Activated CD8-positive, alpha-beta T cell treated with anti-CD3 and anti-CD28 coated beads, Interleukin-2, amount 10 ng/mL, durations not matched to agents 7 days and 5 days (primary cell): ENCODE data around the gene CDAN1. TPM values are rescaled to one million over a fixed set of nuclear protein-coding genes. Genes with fewer than 3 reads are reported as not detected.
A peak's percentile ranks its signal among the peaks of the same experiment; 100 is the strongest.

Source experiments
- ATAC-seq: fragments of 150-1000 bp; cut with Tn5 transposase; one replicate; pipeline ENCODE4 v1.10.0; 2021; ENCODE audit warnings: moderate library complexity
- CTCF ChIA-PET: fragments of 350-600 bp; sonication (Branson Sonifier 250); formaldehyde crosslinking; loops from one replicate; lab custom pipeline; 2021; ENCODE audit warnings: antibody characterized with exemption; lab: Charles Lee
- POLR2A ChIA-PET: fragments of 350-600 bp; sonication (Branson Sonifier 250); formaldehyde crosslinking; loops from one replicate; lab custom pipeline; 2021; ENCODE audit warnings: antibody characterized with exemption; lab: Charles Lee
- DNase-seq: peaks from one replicate; pipeline ENCODE4 v3.0.0-alpha.2; 2020
- H3K27ac Mint-ChIP-seq: one replicate; pipeline ENCODE4 v1.8.0; 2021; ENCODE audit warnings: mild to moderate bottlenecking, mixed read lengths
- H3K27me3 Mint-ChIP-seq: one replicate; pipeline ENCODE4 v1.8.0; 2021; ENCODE audit warnings: low read depth, mixed read lengths
- H3K36me3 Mint-ChIP-seq: one replicate; pipeline ENCODE4 v1.8.0; 2021; ENCODE audit warnings: low read depth, mixed read lengths
- H3K4me1 Mint-ChIP-seq: one replicate; pipeline ENCODE4 v1.8.0; 2021; ENCODE audit warnings: low read depth, mixed read lengths
- H3K4me3 Mint-ChIP-seq: one replicate; pipeline ENCODE4 v1.8.0; 2021; ENCODE audit warnings: mild to moderate bottlenecking, mixed read lengths
- H3K9me3 Mint-ChIP-seq: one replicate; pipeline ENCODE4 v1.8.0; 2022; ENCODE audit warnings: mixed read lengths; ENCODE audit not compliant: insufficient read depth
- total RNA-seq, 2 experiments: library from RNA; stranded (reverse); gene quantifications; one replicate each; pipeline ENCODE4 v1.2.3, GENCODE V29; 2021

Gene CDAN1
- total RNA-seq, 2 experiments from 2014 or later: 21.6 to 25.0 TPM

- H3K27ac Mint-ChIP-seq: no peak overlapping the region
- ATAC-seq (no peak), DNase-seq (no peak)
- H3K36me3 Mint-ChIP-seq: peaks cover 23% of the 10 kb centered on the region
- H3K4me3 Mint-ChIP-seq: no peak overlapping the region
- no peaks in the 10 kb centered on the region for H3K4me1 Mint-ChIP-seq
- ChIA-PET CTCF (no interaction called here), POLR2A (no interaction called here)
- peaks cover 9% of the 10 kb centered on the region for H3K9me3 Mint-ChIP-seq
- H3K27me3 Mint-ChIP-seq: no peaks in the 10 kb centered on the region
Measured at GRCh38 chr15:42750306-42750705, 13.4 kb upstream of the CDAN1 start.

GRCh38 chr15:42749266-42749665 is 12.3 kb upstream of the CDAN1 start:
- Mint-ChIP-seq H3K36me3 (peaks cover 23% of the 10 kb centered on the region), H3K4me1 (no peaks in the 10 kb centered on the region), H3K27ac (no peak overlapping the region), H3K9me3 (peaks cover 9% of the 10 kb centered on the region), H3K4me3 (no peak overlapping the region), H3K27me3 (no peaks in the 10 kb centered on the region)
- ATAC-seq (no peak), DNase-seq (no peak)
- ChIA-PET CTCF (no interaction called here), POLR2A (no interaction called here)

GRCh38 chr15:42744195-42744594 is 7.3 kb upstream of the CDAN1 start:
- no peak overlapping the region for H3K4me3 Mint-ChIP-seq
- ChIA-PET CTCF (no interaction called here), POLR2A (no interaction called here)
- no peak overlapping the region for H3K27ac Mint-ChIP-seq
- H3K36me3 Mint-ChIP-seq: peaks cover 2% of the 10 kb centered on the region
- DNase-seq (no peak), ATAC-seq (no peak)
- H3K4me1 Mint-ChIP-seq: no peaks in the 10 kb centered on the region
- no peaks in the 10 kb centered on the region for H3K27me3 Mint-ChIP-seq
- H3K9me3 Mint-ChIP-seq: no peaks in the 10 kb centered on the region

- Mint-ChIP-seq H3K9me3 (no peaks in the 10 kb centered on the region), H3K27me3 (no peaks in the 10 kb centered on the region), H3K4me3 (no peak overlapping the region), H3K27ac (no peak overlapping the region), H3K4me1 (peaks cover 6% of the 10 kb centered on the region), H3K36me3 (peaks cover 2% of the 10 kb centered on the region)
- DNase-seq: no peak
- POLR2A ChIA-PET: interaction anchor here (0.7 kb wide), 1 partner anchor 58 kb away, joined by 3 read pairs; no protein-coding TSS in a partner anchor
- ATAC-seq: no peak
- CTCF ChIA-PET: interaction anchor here (1.7 kb wide), 1 partner anchor 184 kb away, joined by 4 read pairs; no protein-coding TSS in a partner anchor
Measured at GRCh38 chr15:42742149-42742548, 5.2 kb upstream of the CDAN1 start.

- H3K36me3 Mint-ChIP-seq: peaks cover 2% of the 10 kb centered on the region
- no peak for DNase-seq
- CTCF ChIA-PET: no interaction called here
- no peak overlapping the region for H3K27ac Mint-ChIP-seq
- H3K27me3 Mint-ChIP-seq: no peaks in the 10 kb centered on the region
- peaks cover 6% of the 10 kb centered on the region for H3K4me1 Mint-ChIP-seq
- no peak for ATAC-seq
- H3K4me3 Mint-ChIP-seq: no peak overlapping the region
- H3K9me3 Mint-ChIP-seq: no peaks in the 10 kb centered on the region
- POLR2A ChIA-PET: interaction anchor here (0.7 kb wide), 1 partner anchor 57 kb away, joined by 3 read pairs; no protein-coding TSS in a partner anchor
Measured at GRCh38 chr15:42741710-42742109, 4.8 kb upstream of the CDAN1 start.

- peak overlapping the region; percentile 74 for H3K4me3 Mint-ChIP-seq
- POLR2A ChIA-PET: interaction anchor here (0.6 to 1.5 kb wide), 4 partner anchors 18 to 587 kb away, joined by 3 read pairs; no protein-coding TSS in a partner anchor
- H3K36me3 Mint-ChIP-seq: peaks cover 25% of the 10 kb centered on the region
- CTCF ChIA-PET: interaction anchor here (0.6 to 6.1 kb wide), 4 partner anchors 15 to 289 kb away, joined by 3 to 26 read pairs (median 4); no protein-coding TSS in a partner anchor
- H3K9me3 Mint-ChIP-seq: no peaks in the 10 kb centered on the region
- H3K27me3 Mint-ChIP-seq: no peaks in the 10 kb centered on the region
- peak overlapping the region; percentile 82 for H3K27ac Mint-ChIP-seq
- H3K4me1 Mint-ChIP-seq: peaks cover 19% of the 10 kb centered on the region
- no peak for ATAC-seq
- no peak for DNase-seq
Measured at GRCh38 chr15:42737529-42738328, 801 bp upstream of the CDAN1 start.

GRCh38 chr15:42736178-42736792 is 643 bp downstream of the CDAN1 start:
- CTCF ChIA-PET: interaction anchor here (1.4 to 6.1 kb wide), 3 partner anchors 186 to 290 kb away, joined by 3 to 26 read pairs (median 4); no protein-coding TSS in a partner anchor
- POLR2A ChIA-PET: interaction anchor here (1.4 kb wide), 1 partner anchor 185 kb away, joined by 4 read pairs; no protein-coding TSS in a partner anchor
- Mint-ChIP-seq H3K27ac (peak overlapping the region; percentile 75), H3K9me3 (no peaks in the 10 kb centered on the region), H3K4me3 (peak overlapping the region; percentile 78), H3K27me3 (no peaks in the 10 kb centered on the region), H3K36me3 (peaks cover 33% of the 10 kb centered on the region), H3K4me1 (peaks cover 19% of the 10 kb centered on the region)
- peak; percentile 31 for ATAC-seq
- DNase-seq: no peak

GRCh38 chr15:42735382-42736165 is 1.4 kb downstream of the CDAN1 start:
- Mint-ChIP-seq H3K27ac (peak overlapping the region; percentile 75), H3K4me1 (peaks cover 19% of the 10 kb centered on the region), H3K36me3 (peaks cover 37% of the 10 kb centered on the region), H3K27me3 (no peaks in the 10 kb centered on the region), H3K4me3 (peak overlapping the region; percentile 78), H3K9me3 (no peaks in the 10 kb centered on the region)
- no peak for ATAC-seq
- ChIA-PET CTCF (interaction anchor here (1.5 to 6.1 kb wide), 2 partner anchors 187 to 191 kb away, joined by 3 to 26 read pairs; no protein-coding TSS in a partner anchor), POLR2A (interaction anchor here (1.0 to 1.4 kb wide), 2 partner anchors 9 to 186 kb away, joined by 3 to 4 read pairs; no protein-coding TSS in a partner anchor)
- no peak for DNase-seq

- Mint-ChIP-seq H3K4me3 (no peak overlapping the region), H3K27ac (peak overlapping the region; percentile 68), H3K4me1 (peaks cover 19% of the 10 kb centered on the region), H3K9me3 (no peaks in the 10 kb centered on the region), H3K36me3 (peaks cover 47% of the 10 kb centered on the region), H3K27me3 (no peaks in the 10 kb centered on the region)
- no peak for DNase-seq
- CTCF ChIA-PET: interaction anchor here (6.1 kb wide), 1 partner anchor 193 kb away, joined by 26 read pairs; no protein-coding TSS in a partner anchor
- POLR2A ChIA-PET: no interaction called here
- no peak for ATAC-seq
Measured at GRCh38 chr15:42734076-42734672, 2.8 kb downstream of the CDAN1 start.

GRCh38 chr15:42733027-42733426 is 3.9 kb downstream of the CDAN1 start:
- ChIA-PET CTCF (interaction anchor here (0.9 kb wide), 1 partner anchor 193 kb away, joined by 5 read pairs; no protein-coding TSS in a partner anchor), POLR2A (no interaction called here)
- H3K9me3 Mint-ChIP-seq: no peaks in the 10 kb centered on the region
- ATAC-seq (no peak), DNase-seq (no peak)
- peaks cover 19% of the 10 kb centered on the region for H3K4me1 Mint-ChIP-seq
- no peak overlapping the region for H3K27ac Mint-ChIP-seq
- H3K4me3 Mint-ChIP-seq: no peak overlapping the region
- H3K27me3 Mint-ChIP-seq: no peaks in the 10 kb centered on the region
- peaks cover 49% of the 10 kb centered on the region for H3K36me3 Mint-ChIP-seq
